RWPE2 (cell line): ENCODE results near the gene ZNF440.

Experiments used
- ATAC-seq: fragments of 200-7000 bp; cut with Tn5 transposase; 3 replicates; pipeline ENCODE4 v1.9.1; 2021; ENCODE audit warnings: low read depth
- DNase-seq: peaks from one replicate; pipeline ENCODE4 v3.0.0-alpha.2; 2020; ENCODE audit warnings: low spot score
- H3K27ac ChIP-seq: fragments of 450-650 bp; 2 replicates; pipeline ENCODE4 v1.5.1; 2017; ENCODE audit warnings: mild to moderate bottlenecking; ENCODE audit not compliant: poor library complexity, severe bottlenecking
- H3K27me3 ChIP-seq: fragments of 250-450 bp; sonication (Bioruptor Pico); 2 replicates; pipeline ENCODE4 v1.5.1; 2021; ENCODE audit warnings: mild to moderate bottlenecking, moderate library complexity; ENCODE audit not compliant: insufficient read depth, poor library complexity, severe bottlenecking
- H3K36me3 ChIP-seq: fragments of 250-450 bp; sonication (Bioruptor Pico); 2 replicates; pipeline ENCODE4 v1.5.1; 2020; ENCODE audit warnings: low read depth, mild to moderate bottlenecking, moderate library complexity
- H3K4me1 ChIP-seq: fragments of 250-450 bp; sonication (Bioruptor Pico); 2 replicates; pipeline ENCODE4 v1.5.1; 2021; ENCODE audit warnings: mild to moderate bottlenecking, moderate library complexity; ENCODE audit not compliant: insufficient read depth, poor library complexity, severe bottlenecking
- H3K4me3 ChIP-seq: fragments of 250-450 bp; sonication (Bioruptor Pico); 2 replicates; pipeline ENCODE4 v1.5.1; 2021; ENCODE audit warnings: mild to moderate bottlenecking, moderate library complexity; ENCODE audit not compliant: severe bottlenecking
- H3K9me3 ChIP-seq: fragments of 250-450 bp; sonication (Bioruptor Pico); 2 replicates; pipeline ENCODE4 v1.5.1; 2021; ENCODE audit warnings: mild to moderate bottlenecking, moderate library complexity; ENCODE audit not compliant: severe bottlenecking
- CTCF ChIP-seq: fragments of 450-650 bp; IDR thresholded peaks from one replicate; pipeline ENCODE4 v1.5.1; 2017; ENCODE audit warnings: mild to moderate bottlenecking, moderate library complexity; ENCODE audit not compliant: poor library complexity, severe bottlenecking

ZNF440 gene

DNA sequence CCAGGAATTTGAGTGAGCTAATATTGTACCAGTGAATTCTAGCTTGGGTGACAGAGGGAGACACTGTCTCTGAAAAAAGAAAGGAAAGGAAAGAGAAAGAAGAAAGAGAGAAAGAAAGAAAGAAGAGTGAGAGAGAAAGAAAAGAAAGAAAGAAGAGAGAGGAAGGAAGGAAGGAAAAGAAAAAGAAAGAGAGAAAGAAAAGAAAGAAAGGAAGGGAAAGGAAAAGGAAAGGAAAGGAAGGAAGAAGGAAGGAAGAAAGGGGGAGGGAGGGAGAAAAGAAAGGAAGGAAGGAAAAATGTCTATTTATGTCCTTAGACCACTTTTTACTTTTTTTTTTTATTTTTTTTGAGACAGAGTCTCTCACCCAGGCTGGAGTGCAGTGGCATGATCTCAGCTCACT lies 21.1 kb upstream of the ZNF440 start:
- Histone ChIP-seq H3K27me3 (no peaks in the 10 kb centered on the region), H3K27ac (no peak overlapping the region), H3K4me3 (no peak overlapping the region), H3K4me1 (peaks cover under 1% of the 10 kb centered on the region), H3K9me3 (peaks cover 5% of the 10 kb centered on the region), H3K36me3 (no peaks in the 10 kb centered on the region)
- no peak for TF ChIP-seq CTCF
- ATAC-seq (no peak), DNase-seq (no peak)

DNA sequence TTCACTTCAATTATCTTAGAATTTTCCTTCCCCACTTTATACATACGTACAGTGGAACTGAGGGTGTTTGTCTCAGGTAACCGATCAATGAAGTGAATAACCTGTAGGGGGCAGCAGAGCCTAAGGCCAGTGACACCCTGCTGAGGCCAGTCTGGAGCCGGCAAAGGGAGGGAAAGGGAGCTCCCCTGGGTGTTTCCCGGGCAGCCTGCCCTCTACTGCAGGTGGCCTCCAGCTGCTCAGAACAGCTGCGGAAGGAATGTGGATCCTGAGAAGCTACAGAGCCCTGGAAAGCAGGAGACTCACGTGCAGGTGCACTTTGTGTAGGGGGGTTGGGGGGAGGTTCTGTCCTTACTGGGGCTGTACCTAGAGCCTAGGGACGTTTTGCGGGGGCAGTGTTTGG lies 16.6 kb upstream of the ZNF440 start:
- H3K27ac ChIP-seq = no peak overlapping the region
- TF ChIP-seq CTCF = peak; percentile 95
- H3K36me3 ChIP-seq = no peaks in the 10 kb centered on the region
- no peak overlapping the region for H3K4me3 ChIP-seq
- H3K27me3 ChIP-seq = no peaks in the 10 kb centered on the region
- ATAC-seq = peak; percentile 82
- peaks cover 3% of the 10 kb centered on the region for H3K4me1 ChIP-seq
- no peaks in the 10 kb centered on the region for H3K9me3 ChIP-seq
- DNase-seq = peak; percentile 85

DNA sequence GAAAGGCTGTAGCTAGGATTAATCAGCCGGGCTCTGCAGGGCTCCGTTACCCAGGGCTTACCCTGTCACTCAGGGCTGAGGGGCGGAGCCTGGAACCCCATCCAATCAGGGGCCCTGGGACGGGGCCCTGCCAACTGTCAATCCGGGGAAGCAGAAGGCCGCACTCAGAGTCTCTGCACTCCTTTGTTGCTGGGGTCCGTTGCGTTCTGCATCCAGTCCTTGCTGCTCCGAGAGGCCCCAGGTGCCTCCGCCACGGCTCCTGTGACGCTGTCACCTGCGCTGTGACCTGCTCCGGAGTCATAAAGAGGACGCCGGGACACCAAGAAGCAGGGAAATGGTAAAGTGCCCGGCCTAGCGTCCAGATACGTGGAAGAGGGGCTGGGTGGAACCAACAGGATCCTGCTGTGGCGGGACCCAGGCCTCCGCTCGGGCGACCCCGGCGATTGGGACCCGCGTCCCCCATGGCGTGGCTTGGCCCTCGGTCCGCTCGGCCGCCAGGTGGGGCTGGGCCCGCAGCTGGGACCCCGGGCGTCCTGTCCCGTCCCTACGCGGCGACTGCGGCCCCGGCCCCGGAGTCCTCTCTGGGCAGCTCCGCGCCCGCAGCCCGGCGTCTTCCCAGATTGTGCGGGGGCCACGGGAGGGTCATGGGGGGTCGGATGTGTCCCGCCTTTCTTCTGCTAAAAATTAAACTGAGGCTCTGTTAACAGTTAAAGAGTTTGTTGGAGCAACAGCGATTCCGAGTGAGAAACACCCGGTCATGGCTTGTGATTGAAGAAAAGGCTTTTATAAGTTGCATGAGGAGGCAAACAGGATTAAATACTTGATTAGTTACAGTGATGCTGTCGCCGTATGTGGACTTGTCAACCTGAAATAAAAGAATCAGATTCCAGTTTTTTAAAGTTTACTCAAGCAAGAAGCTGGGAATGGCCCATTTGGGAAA lies 15.4 kb upstream of the ZNF440 start, which contains the start of gene ZNF491:
ZNF491 (plus strand) TSS at position 133 of the 940 bp plus-strand sequence. CDS start 7,431 bp downstream, outside the sequence.
- Histone ChIP-seq H3K4me3 (peak within 1 kb of the TSS; percentile 52), H3K27me3 (no peaks in the 10 kb centered on the region), H3K9me3 (no peaks in the 10 kb centered on the region), H3K36me3 (no peaks in the 10 kb centered on the region), H3K27ac (peak within 1 kb of the TSS; percentile 15), H3K4me1 (peaks cover 3% of the 10 kb centered on the region)
- ATAC-seq (peak; percentile 97), DNase-seq (peak; percentile 86)
- TF ChIP-seq CTCF = peak; percentile 54

- H3K36me3 ChIP-seq = no peaks in the 10 kb centered on the region
- TF ChIP-seq CTCF = no peak
- H3K27me3 ChIP-seq = no peaks in the 10 kb centered on the region
- ATAC-seq = no peak
- no peaks in the 10 kb centered on the region for H3K4me1 ChIP-seq
- no peak overlapping the region for H3K4me3 ChIP-seq
- peaks cover 9% of the 10 kb centered on the region for H3K9me3 ChIP-seq
- no peak overlapping the region for H3K27ac ChIP-seq
- no peak for DNase-seq
These were observed 7.5 kb upstream of the ZNF440 start for GRCh38 chr19:11806354-11807098.
